Fibroblast of lung (primary cell): Measurements from ENCODE around the gene CMIP.

ENCODE experiments used
- CTCF ChIP-seq, 2 donors: IDR thresholded peaks in 1 of 2; conservative IDR thresholded peaks in 1 of 2; 1 replicate in 1 of 2; 2 replicates in 1 of 2; pipeline ENCODE4 v1.5.1; 2011 to 2012; ENCODE audit warnings: low read length in 2 of 2, control low read depth in 1 of 2, inconsistent platforms in 1 of 2, low read depth in 1 of 2, mild to moderate bottlenecking in 1 of 2
- EZH2 ChIP-seq: IDR thresholded peaks from 2 replicates; pipeline ENCODE4 v1.5.1; 2012; ENCODE audit warnings: low read length, control low read depth, mild to moderate bottlenecking; ENCODE audit errors: missing control alignments

- no peak for TF ChIP-seq CTCF (conservative IDR thresholded peaks at IDR 0.05 in 1 of 2, IDR thresholded peaks at IDR 0.05 in 1 of 2; ENCODE audit: low read depth in 1 of 2, low read length in 2 of 2)
- no peak for TF ChIP-seq EZH2
These were observed 301.3 kb downstream of the CMIP start for GRCh38 chr16:81745704-81746558.
